CD4-positive, alpha-beta T cell (primary cell): Measurements from ENCODE around the gene DNAJC6. TPM values are rescaled to one million over a fixed set of nuclear protein-coding genes. Genes with fewer than 3 reads are reported as not detected.
"Not testable (repeated sequence)": the region's sequence is repeated elsewhere in the genome, so short reads cannot be mapped to it uniquely, and the experiment has no call there.

Source experiments
- ATAC-seq: fragments of 200-7000 bp; cut with Tn5 transposase; one replicate; pipeline ENCODE4 v1.10.0; 2022; ENCODE audit warnings: mild to moderate bottlenecking; ENCODE audit not compliant: poor library complexity
- CTCF ChIA-PET: fragments of 350-600 bp; sonication (Branson Sonifier 250); formaldehyde crosslinking; loops from one replicate; lab custom pipeline; 2021; ENCODE audit warnings: antibody characterized with exemption, inconsistent platforms; lab: Charles Lee
- POLR2A ChIA-PET: fragments of 350-600 bp; sonication (Branson Sonifier 250); formaldehyde crosslinking; loops from one replicate; lab custom pipeline; 2021; ENCODE audit warnings: antibody characterized with exemption, inconsistent platforms; lab: Charles Lee
- DNase-seq, 14 experiments: peaks; one replicate each; pipeline ENCODE4 v3.0.0-alpha.2; 2013 to 2020; ENCODE audit warnings: mixed read lengths in 2 of 14
- H3K27ac ChIP-seq, 2 donors: one replicate each; pipeline versions ENCODE4 v1.5.1 to v1.7.0; 2013; ENCODE audit warnings: low read length in 2 of 2, low read depth in 1 of 2, mild to moderate bottlenecking in 1 of 2
- H3K27me3 ChIP-seq, 2 experiments: 1 replicate in 1 of 2; 2 replicates in 1 of 2; pipeline versions ENCODE4 v1.6.1 to v1.7.0; 2013; ENCODE audit warnings: low read length in 2 of 2, control low read depth in 1 of 2, mild to moderate bottlenecking in 1 of 2, moderate library complexity in 1 of 2; ENCODE audit not compliant: insufficient read depth in 2 of 2, control insufficient read depth in 1 of 2
- H3K36me3 ChIP-seq: one replicate; pipeline ENCODE4 v1.6.1; 2013; ENCODE audit warnings: low read length, control low read depth; ENCODE audit not compliant: insufficient read depth
- H3K4me1 ChIP-seq: one replicate; pipeline ENCODE4 v1.6.1; 2013; ENCODE audit warnings: low read length, control low read depth; ENCODE audit not compliant: insufficient read depth
- H3K4me3 ChIP-seq: one replicate; pipeline ENCODE4 v1.5.1; 2013; ENCODE audit warnings: mild to moderate bottlenecking, low read length, moderate library complexity
- H3K9me3 ChIP-seq, 2 experiments: 1 replicate in 1 of 2; 2 replicates in 1 of 2; pipeline versions ENCODE4 v1.6.1 to v1.7.0; 2013; ENCODE audit warnings: low read length in 2 of 2, mild to moderate bottlenecking in 2 of 2, control low read depth in 1 of 2, moderate library complexity in 1 of 2; ENCODE audit not compliant: control insufficient read depth in 1 of 2, insufficient read depth in 1 of 2
- H3K27ac Mint-ChIP-seq: one replicate; pipeline ENCODE4 v1.8.0; 2020; ENCODE audit warnings: mixed read lengths
- H3K27me3 Mint-ChIP-seq: one replicate; pipeline ENCODE4 v1.8.0; 2021; ENCODE audit warnings: mixed read lengths
- H3K36me3 Mint-ChIP-seq: one replicate; pipeline ENCODE4 v1.8.0; 2021; ENCODE audit warnings: low read depth, mixed read lengths
- H3K4me1 Mint-ChIP-seq: one replicate; pipeline ENCODE4 v1.8.0; 2021; ENCODE audit warnings: low read depth, mixed read lengths
- H3K4me3 Mint-ChIP-seq: one replicate; pipeline ENCODE4 v1.8.0; 2020; ENCODE audit warnings: mild to moderate bottlenecking, mixed read lengths
- H3K9me3 Mint-ChIP-seq: one replicate; pipeline ENCODE4 v1.8.0; 2020; ENCODE audit warnings: mixed read lengths
- intact Hi-C, 2 experiments: fragments of 100-400 bp; cut with DNase I in 1 of 2; cut with micrococcal nuclease in 1 of 2; formaldehyde crosslinking; loops; one replicate each; pipeline versions ENCODE4 v1.15.1 to v1.9.0; 2023 to 2025; cut with DNase I, micrococcal nuclease
- total RNA-seq, 174 experiments: library from RNA in 2 of 174; stranded (reverse) in 2 of 174; gene quantifications; one replicate each; pipeline ENCODE4 v1.2.3 and lab custom pipeline; 2021 to 2026
- TF ChIP-seq, protein P1 (sequence below): fragments of 200-600 bp; IDR thresholded peaks from one replicate; pipeline ENCODE4 v1.8.0; 2022; ENCODE audit warnings: antibody characterized with exemption, mild to moderate bottlenecking

DNAJC6 gene
- total RNA-seq, 2 experiments from 2014 or later, result 2.4 to 2.5 TPM

DNA sequence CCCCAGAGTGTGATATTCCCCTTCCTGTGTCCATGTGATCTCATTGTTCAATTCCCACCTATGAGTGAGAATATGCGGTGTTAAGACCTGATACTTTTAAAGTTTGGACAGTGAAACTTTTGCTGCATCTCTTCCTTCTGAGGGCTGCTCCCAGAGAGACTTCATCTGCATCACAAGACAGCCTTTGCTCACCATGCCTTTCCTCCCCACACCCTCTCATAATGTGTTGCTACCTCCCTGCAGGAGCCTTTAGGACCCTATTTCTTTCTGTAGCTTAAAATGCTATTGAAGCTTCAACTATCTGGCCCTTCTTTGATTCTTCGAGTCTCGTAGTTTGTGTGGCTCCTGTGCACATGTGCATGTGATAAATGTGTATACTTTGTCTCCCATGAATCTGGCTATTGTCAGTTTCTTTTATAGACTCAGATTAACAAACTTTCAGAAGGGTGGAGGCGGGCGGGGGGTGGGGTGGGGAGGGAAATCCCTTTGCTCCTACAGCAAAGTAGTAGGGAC is 134.8 kb downstream of the DNAJC6 start:
- no peak overlapping the region for H3K27ac ChIP-seq
- Mint-ChIP-seq H3K9me3 (no peaks in the 10 kb centered on the region), H3K27ac (no peak overlapping the region), H3K4me3 (no peak overlapping the region), H3K4me1 (no peaks in the 10 kb centered on the region), H3K36me3 (no peaks in the 10 kb centered on the region), H3K27me3 (no peaks in the 10 kb centered on the region)
- H3K9me3 ChIP-seq, result no peaks in the 10 kb centered on the region
- no peaks in the 10 kb centered on the region for H3K4me1 ChIP-seq
- TF ChIP-seq, protein P1, sequence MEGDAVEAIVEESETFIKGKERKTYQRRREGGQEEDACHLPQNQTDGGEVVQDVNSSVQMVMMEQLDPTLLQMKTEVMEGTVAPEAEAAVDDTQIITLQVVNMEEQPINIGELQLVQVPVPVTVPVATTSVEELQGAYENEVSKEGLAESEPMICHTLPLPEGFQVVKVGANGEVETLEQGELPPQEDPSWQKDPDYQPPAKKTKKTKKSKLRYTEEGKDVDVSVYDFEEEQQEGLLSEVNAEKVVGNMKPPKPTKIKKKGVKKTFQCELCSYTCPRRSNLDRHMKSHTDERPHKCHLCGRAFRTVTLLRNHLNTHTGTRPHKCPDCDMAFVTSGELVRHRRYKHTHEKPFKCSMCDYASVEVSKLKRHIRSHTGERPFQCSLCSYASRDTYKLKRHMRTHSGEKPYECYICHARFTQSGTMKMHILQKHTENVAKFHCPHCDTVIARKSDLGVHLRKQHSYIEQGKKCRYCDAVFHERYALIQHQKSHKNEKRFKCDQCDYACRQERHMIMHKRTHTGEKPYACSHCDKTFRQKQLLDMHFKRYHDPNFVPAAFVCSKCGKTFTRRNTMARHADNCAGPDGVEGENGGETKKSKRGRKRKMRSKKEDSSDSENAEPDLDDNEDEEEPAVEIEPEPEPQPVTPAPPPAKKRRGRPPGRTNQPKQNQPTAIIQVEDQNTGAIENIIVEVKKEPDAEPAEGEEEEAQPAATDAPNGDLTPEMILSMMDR, result no peak
- DNase-seq (no peak), ATAC-seq (no peak)
- H3K36me3 ChIP-seq, result no peaks in the 10 kb centered on the region
- no peak overlapping the region for H3K4me3 ChIP-seq
- no peaks in the 10 kb centered on the region for H3K27me3 ChIP-seq
- intact Hi-C loops, result no loop called here
- CTCF ChIA-PET, result no interaction called here
- POLR2A ChIA-PET, result no interaction called here

GRCh38 chr1:65445837-65446236 is 136.5 kb downstream of the DNAJC6 start:
- TF ChIP-seq, protein P1, result no peak
- Histone ChIP-seq H3K4me3 (no peak overlapping the region), H3K9me3 (no peaks in the 10 kb centered on the region), H3K27ac (no peak overlapping the region), H3K27me3 (no peaks in the 10 kb centered on the region), H3K36me3 (no peaks in the 10 kb centered on the region), H3K4me1 (no peaks in the 10 kb centered on the region)
- intact Hi-C loops, result no loop called here
- DNase-seq (no peak), ATAC-seq (no peak)
- ChIA-PET POLR2A (no interaction called here), CTCF (no interaction called here)
- H3K4me1 Mint-ChIP-seq, result no peaks in the 10 kb centered on the region
- no peaks in the 10 kb centered on the region for H3K27me3 Mint-ChIP-seq
- no peak overlapping the region for H3K4me3 Mint-ChIP-seq
- no peak overlapping the region for H3K27ac Mint-ChIP-seq
- H3K9me3 Mint-ChIP-seq, result no peaks in the 10 kb centered on the region
- no peaks in the 10 kb centered on the region for H3K36me3 Mint-ChIP-seq

DNA sequence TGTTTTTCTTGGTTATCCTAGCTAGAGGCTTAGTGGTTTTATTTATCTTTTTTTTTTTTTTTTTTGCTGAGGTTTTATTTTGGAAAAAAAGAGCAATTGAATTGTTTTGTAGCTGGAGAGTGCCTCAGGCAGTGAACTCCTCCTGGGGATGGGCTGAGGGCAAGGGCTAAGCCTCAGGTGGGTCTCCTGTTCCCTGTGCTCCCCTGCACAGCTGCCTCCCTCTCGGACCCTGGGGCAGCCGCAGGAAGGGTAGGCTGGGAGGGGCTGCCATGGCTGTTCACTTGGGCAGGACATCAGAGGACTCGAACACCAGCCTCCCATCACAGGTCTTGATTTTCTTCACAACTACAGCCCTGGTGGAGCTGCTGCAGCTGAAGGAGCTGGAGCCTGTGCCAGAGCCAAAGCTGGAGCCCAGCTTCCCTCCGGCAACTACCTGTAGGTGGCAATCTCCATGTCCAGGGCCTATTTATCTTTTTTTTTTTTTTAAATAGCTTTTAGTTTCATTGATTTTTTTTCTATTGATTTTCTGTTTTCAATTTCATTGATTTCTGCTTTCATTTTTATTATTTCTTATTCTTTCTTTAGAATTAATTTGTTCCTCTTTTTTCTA is 140.0 kb downstream of the DNAJC6 start:
- no peaks in the 10 kb centered on the region for H3K36me3 Mint-ChIP-seq
- H3K4me1 Mint-ChIP-seq, result no peaks in the 10 kb centered on the region
- Histone ChIP-seq H3K27ac (no peak overlapping the region), H3K4me1 (no peaks in the 10 kb centered on the region), H3K27me3 (no peaks in the 10 kb centered on the region), H3K4me3 (no peak overlapping the region), H3K9me3 (no peaks in the 10 kb centered on the region), H3K36me3 (no peaks in the 10 kb centered on the region)
- no peak for ATAC-seq
- no peaks in the 10 kb centered on the region for H3K27me3 Mint-ChIP-seq
- intact Hi-C loops, result no loop called here
- no peak overlapping the region for H3K27ac Mint-ChIP-seq
- DNase-seq, result no peak
- CTCF ChIA-PET, result no interaction called here
- no peak overlapping the region for H3K4me3 Mint-ChIP-seq
- TF ChIP-seq, protein P1, result no peak
- POLR2A ChIA-PET, result no interaction called here
- no peaks in the 10 kb centered on the region for H3K9me3 Mint-ChIP-seq

GRCh38 chr1:65455678-65456077 is 146.3 kb downstream of the DNAJC6 start:
- H3K27me3 ChIP-seq, ATAC-seq, POLR2A ChIA-PET, intact Hi-C loops, H3K4me3 Mint-ChIP-seq, H3K36me3 ChIP-seq, CTCF ChIA-PET, H3K27me3 Mint-ChIP-seq, DNase-seq, H3K27ac Mint-ChIP-seq, H3K27ac ChIP-seq, H3K4me3 ChIP-seq, H3K9me3 ChIP-seq, H3K4me1 ChIP-seq, H3K9me3 Mint-ChIP-seq: not testable (repeated sequence)
- Mint-ChIP-seq H3K36me3 (peaks cover 10% of the 10 kb centered on the region), H3K4me1 (peaks cover 31% of the 10 kb centered on the region)
